GM18868 (cell line): ENCODE data around the gene IFT43.

Experiments
- ATAC-seq: cut with Tn5 transposase; IDR thresholded peaks from one replicate; pipeline ENCODE4 v1.9.1; 2021; ENCODE audit warnings: mild to moderate bottlenecking, moderate library complexity; ENCODE audit not compliant: unreplicated experiment

The IFT43 gene

GRCh38 chr14:76067536-76067935 lies 82.0 kb downstream of the IFT43 start:
- no peak for ATAC-seq

GRCh38 chr14:76073717-76074116 lies 88.2 kb downstream of the IFT43 start:
- no peak for ATAC-seq

GRCh38 chr14:76077340-76077739 lies 91.8 kb downstream of the IFT43 start:
- ATAC-seq = no peak

GRCh38 chr14:76078501-76078900 lies 92.9 kb downstream of the IFT43 start:
- no peak for ATAC-seq

- no peak for ATAC-seq
Observed at GRCh38 chr14:76080025-76080424, 94.5 kb downstream of the IFT43 start.

- no peak for ATAC-seq
Observed at GRCh38 chr14:76080471-76080870, 94.9 kb downstream of the IFT43 start.

GRCh38 chr14:76081642-76082041 lies 96.1 kb downstream of the IFT43 start:
- ATAC-seq = no peak

GRCh38 chr14:76083796-76084765 lies 98.5 kb downstream of the IFT43 start:
- ATAC-seq = no peak

- ATAC-seq = no peak
Observed at GRCh38 chr14:76085358-76085757, 99.8 kb downstream of the IFT43 start.

GRCh38 chr14:76086636-76087035 lies 101.1 kb downstream of the IFT43 start:
- ATAC-seq = no peak

- ATAC-seq = no peak
Observed at GRCh38 chr14:76088326-76088725, 102.8 kb downstream of the IFT43 start.

- ATAC-seq = no peak
Observed at GRCh38 chr14:76088771-76089571, 103.4 kb downstream of the IFT43 start.

- ATAC-seq = no peak
Observed at GRCh38 chr14:76089575-76089974, 104.0 kb downstream of the IFT43 start.

GRCh38 chr14:76090616-76091391 lies 105.2 kb downstream of the IFT43 start:
- ATAC-seq = no peak

- ATAC-seq = no peak
Observed at GRCh38 chr14:76093077-76093476, 107.5 kb downstream of the IFT43 start.

GRCh38 chr14:76096257-76096656 lies 110.7 kb downstream of the IFT43 start:
- ATAC-seq = no peak

- no peak for ATAC-seq
Observed at GRCh38 chr14:76097547-76097946, 112.0 kb downstream of the IFT43 start.

- no peak for ATAC-seq
Observed at GRCh38 chr14:76098047-76098446, 112.5 kb downstream of the IFT43 start.

- ATAC-seq = no peak
Observed at GRCh38 chr14:76098916-76099675, 113.5 kb downstream of the IFT43 start.

- ATAC-seq = no peak
Observed at GRCh38 chr14:76100236-76100635, 114.7 kb downstream of the IFT43 start.
